ENCODE measurements around the gene PRKAG2.
A peak's percentile ranks its signal among the peaks of the same experiment; 100 is the strongest.

PRKAG2 gene

GRCh38 chr7:151823566-151824372 lies 53.1 kb downstream of the PRKAG2 start:
- no peak for DNase-seq (ENCODE audit: low read depth in 1 of 2, low spot score in 1 of 2)
- in situ Hi-C loops (cut with HindIII; ENCODE audit: low pct_unique_long_range_greater_than_20kb, low sequenced_read_pairs): no loop called here
- no peak for TF ChIP-seq JUND (IDR thresholded peaks at IDR 0.05; ENCODE audit: low read depth)

DNA sequence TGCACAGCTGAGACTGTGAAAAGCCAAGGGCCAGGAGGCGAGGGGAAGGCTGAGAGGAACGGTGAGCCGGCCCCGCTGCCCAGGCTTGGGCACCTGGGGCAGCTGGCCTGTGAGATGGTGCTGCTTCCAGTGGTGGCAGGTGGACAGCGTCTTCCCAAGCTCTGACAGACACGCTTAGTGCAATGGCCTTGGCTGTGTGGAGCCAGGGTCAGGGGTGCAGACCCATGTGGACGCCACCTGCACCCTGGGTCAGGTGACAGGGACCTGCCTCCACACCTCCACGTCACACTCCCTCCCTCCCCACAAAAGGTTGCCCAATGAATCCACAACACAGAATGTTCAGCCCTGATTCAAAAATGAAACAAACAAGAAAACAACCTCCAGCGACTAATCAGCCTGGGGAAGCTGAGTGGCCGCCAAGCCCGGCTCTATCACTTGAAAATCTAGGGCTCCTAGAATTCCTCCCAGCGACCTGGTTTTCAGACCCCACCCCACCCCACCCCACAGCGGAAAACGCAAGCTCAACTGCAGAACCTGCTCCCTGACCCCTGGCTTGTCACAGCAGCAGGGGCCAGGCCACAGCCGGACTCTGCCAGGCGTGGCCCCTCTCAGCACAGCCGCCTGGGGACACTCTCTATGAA lies 54.3 kb downstream of the PRKAG2 start:
- no peak for TF ChIP-seq JUND (IDR thresholded peaks at IDR 0.05; ENCODE audit: low read depth)
- DNase-seq (ENCODE audit: low read depth in 1 of 2, low spot score in 1 of 2): no peak
- in situ Hi-C loops (cut with HindIII; ENCODE audit: low pct_unique_long_range_greater_than_20kb, low sequenced_read_pairs): no loop called here

DNA sequence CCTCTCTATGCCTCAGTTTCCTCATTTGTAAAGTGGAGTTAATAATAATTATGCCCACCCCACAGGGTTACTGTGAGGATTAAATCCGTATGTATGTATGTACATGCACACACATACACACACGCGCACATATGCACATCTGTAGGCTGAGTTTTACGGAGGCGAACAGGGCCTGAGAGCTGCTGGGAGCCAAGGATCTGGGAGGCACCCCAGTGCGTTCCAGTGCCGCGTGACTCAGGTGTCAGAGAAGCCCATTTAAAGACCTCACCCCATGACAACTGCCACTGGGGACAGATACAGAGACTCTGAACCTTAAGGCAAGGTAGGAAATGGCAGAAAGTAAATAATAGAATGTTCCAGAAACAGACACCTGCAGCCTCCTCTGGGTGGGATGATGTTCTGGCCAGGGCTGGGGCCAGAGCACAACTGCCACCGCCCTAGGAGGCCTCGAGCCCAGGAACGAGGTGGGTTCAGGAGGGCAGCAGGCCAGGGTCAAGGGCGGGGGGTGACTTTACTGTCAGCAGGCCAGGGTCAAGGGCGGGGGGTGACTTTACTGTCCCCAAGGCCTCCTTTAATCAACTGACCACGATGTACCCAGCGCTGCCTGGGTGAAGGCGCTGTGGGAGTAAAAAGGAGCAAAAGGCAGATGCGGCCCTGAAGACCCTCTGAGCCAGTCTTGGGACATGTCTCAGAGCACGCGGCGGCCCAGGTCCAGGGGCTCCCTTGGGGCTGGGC lies 54.9 kb downstream of the PRKAG2 start:
- DNase-seq (ENCODE audit: low read depth in 1 of 2, low spot score in 1 of 2): no peak
- in situ Hi-C loops (cut with HindIII; ENCODE audit: low pct_unique_long_range_greater_than_20kb, low sequenced_read_pairs): no loop called here
- no peak for TF ChIP-seq JUND (IDR thresholded peaks at IDR 0.05; ENCODE audit: low read depth)

DNA sequence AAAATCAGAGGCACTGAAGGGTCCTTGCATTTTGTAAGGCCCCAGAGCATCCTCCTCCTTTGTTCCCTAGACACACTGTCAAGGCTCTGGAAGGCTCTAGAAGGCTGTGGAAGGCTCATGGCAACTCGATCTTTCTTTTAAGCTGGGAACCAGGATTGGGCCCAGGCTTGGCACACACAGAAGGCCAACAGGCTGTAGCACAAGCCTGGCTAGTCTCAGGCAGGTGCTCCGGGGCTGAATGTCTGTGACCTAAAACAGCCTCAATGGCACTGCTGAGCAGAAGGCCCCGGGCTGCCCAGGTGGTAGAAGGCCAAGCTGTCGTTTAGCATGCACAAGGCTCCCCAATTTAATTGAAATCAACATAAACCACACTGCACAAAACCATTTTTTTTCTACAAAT lies 55.7 kb downstream of the PRKAG2 start:
- DNase-seq (ENCODE audit: low read depth in 1 of 2, low spot score in 1 of 2): no peak

GRCh38 chr7:151820491-151821105 lies 56.3 kb downstream of the PRKAG2 start:
- DNase-seq (ENCODE audit: low read depth in 1 of 2, low spot score in 1 of 2): no peak
- TF ChIP-seq JUND (IDR thresholded peaks at IDR 0.05; ENCODE audit: low read depth): no peak
- in situ Hi-C loops (cut with HindIII; ENCODE audit: low pct_unique_long_range_greater_than_20kb, low sequenced_read_pairs): no loop called here

More for the DNA sequence above, 55.7 kb downstream of the PRKAG2 start:
- in situ Hi-C loops (cut with HindIII; ENCODE audit: low pct_unique_long_range_greater_than_20kb, low sequenced_read_pairs): no loop called here
- TF ChIP-seq JUND (IDR thresholded peaks at IDR 0.05; ENCODE audit: low read depth): no peak

GRCh38 chr7:151819866-151820265 lies 57.0 kb downstream of the PRKAG2 start:
- no peak for TF ChIP-seq JUND (IDR thresholded peaks at IDR 0.05; ENCODE audit: low read depth)
- in situ Hi-C loops (cut with HindIII; ENCODE audit: low pct_unique_long_range_greater_than_20kb, low sequenced_read_pairs): no loop called here
- DNase-seq (ENCODE audit: low read depth in 1 of 2, low spot score in 1 of 2): no peak

DNA sequence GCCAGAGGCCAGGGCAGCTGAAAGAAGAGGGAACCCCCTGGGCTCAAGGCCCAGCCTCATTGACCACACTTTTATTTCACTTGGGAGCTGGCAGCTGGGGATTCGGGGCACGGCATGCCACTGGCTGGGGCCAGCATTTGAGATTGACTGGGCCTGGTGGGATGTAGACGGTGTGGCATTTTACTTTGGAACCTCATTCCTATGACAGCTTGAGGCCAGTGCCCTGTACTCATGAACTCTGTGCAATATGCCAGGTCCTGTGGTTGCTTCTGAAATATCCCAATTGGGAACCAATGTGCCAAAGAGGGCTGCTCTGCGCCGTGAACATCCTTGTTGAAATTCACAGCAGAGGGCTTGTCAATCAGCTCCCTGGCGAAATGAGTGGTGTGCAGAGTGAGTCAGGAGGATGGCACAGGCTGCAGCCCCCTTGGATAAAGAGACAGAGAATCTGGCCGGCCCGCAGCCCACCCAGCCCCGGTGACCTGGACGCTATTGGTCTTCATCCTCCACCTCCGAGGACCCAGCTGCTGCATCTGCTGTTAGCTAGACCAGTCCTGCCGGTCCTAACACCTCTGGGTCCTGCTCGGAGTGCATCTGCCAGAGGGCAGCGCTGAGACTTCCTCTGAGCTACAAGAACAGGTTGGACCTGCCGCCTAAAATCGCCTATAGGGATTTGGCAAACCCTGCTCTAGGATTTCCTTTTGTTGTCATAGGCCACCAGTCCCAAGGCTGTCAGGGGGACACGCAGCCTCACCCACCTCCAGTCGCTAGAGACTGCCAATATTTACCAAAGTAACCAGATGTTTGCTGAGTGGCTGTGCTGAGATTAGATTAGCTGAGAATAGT lies 58.0 kb downstream of the PRKAG2 start:
- in situ Hi-C loops (cut with HindIII; ENCODE audit: low pct_unique_long_range_greater_than_20kb, low sequenced_read_pairs): no loop called here
- TF ChIP-seq JUND (IDR thresholded peaks at IDR 0.05; ENCODE audit: low read depth): no peak
- DNase-seq (ENCODE audit: low read depth in 1 of 2, low spot score in 1 of 2): peak; percentile 59 to 82

- in situ Hi-C loops (cut with HindIII; ENCODE audit: low pct_unique_long_range_greater_than_20kb, low sequenced_read_pairs): no loop called here
- TF ChIP-seq JUND (IDR thresholded peaks at IDR 0.05; ENCODE audit: low read depth): no peak
- no peak for DNase-seq (ENCODE audit: low read depth in 1 of 2, low spot score in 1 of 2)
Measured at GRCh38 chr7:151817981-151818673, 58.8 kb downstream of the PRKAG2 start.

DNA sequence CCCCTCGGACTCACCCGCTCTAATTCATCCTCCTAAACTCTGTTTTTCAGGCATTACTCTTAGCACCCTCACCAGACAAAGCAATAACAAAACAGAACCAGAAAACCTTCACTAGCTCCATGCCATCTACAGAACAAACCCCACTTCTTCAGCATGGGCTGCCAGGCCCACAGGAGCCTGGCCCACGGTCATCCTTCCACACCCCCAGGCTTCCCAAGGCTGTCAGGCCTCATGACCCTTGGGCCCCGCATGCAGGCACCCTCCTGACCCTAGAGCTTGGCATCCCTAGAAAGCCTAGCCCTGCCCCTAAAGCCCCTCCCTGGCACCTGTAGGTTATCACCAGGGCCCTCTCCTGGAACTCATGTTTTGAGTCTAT lies 59.6 kb downstream of the PRKAG2 start:
- in situ Hi-C loops (cut with HindIII; ENCODE audit: low pct_unique_long_range_greater_than_20kb, low sequenced_read_pairs): no loop called here

GRCh38 chr7:151816562-151817314 lies 60.2 kb downstream of the PRKAG2 start:
- no peak for TF ChIP-seq JUND (IDR thresholded peaks at IDR 0.05; ENCODE audit: low read depth)

More for the DNA sequence above, 59.6 kb downstream of the PRKAG2 start:
- no peak for TF ChIP-seq JUND (IDR thresholded peaks at IDR 0.05; ENCODE audit: low read depth)
- DNase-seq (ENCODE audit: low read depth in 1 of 2, low spot score in 1 of 2): no peak

GRCh38 chr7:151815419-151815818 lies 61.5 kb downstream of the PRKAG2 start:
- in situ Hi-C loops (cut with HindIII; ENCODE audit: low pct_unique_long_range_greater_than_20kb, low sequenced_read_pairs): no loop called here
- TF ChIP-seq JUND (IDR thresholded peaks at IDR 0.05; ENCODE audit: low read depth): no peak
- DNase-seq (ENCODE audit: low read depth in 1 of 2, low spot score in 1 of 2): no peak

More at GRCh38 chr7:151816562-151817314, 60.2 kb downstream of the PRKAG2 start:
- in situ Hi-C loops (cut with HindIII; ENCODE audit: low pct_unique_long_range_greater_than_20kb, low sequenced_read_pairs): no loop called here
- DNase-seq (ENCODE audit: low read depth in 1 of 2, low spot score in 1 of 2): no peak

Data from T47D (cell line).